HEK293 (cell line): Measurements from ENCODE around the gene TSR3.

Experiments used
- CTCF ChIA-PET: fragments of 350-600 bp; formaldehyde crosslinking; extraction: SDS; loops from one replicate; lab custom pipeline; 2021; ENCODE audit warnings: antibody characterized with exemption; lab: Yijun Ruan, JAX
- POLR2A ChIA-PET: fragments of 300-600 bp; formaldehyde crosslinking; extraction: SDS; loops from one replicate; lab custom pipeline; 2020; ENCODE audit warnings: antibody characterized with exemption, inconsistent platforms; lab: Yijun Ruan, JAX
- H3K27ac ChIP-seq: fragments of 200-500 bp; sonication (Bioruptor generic); 2 replicates; pipeline ENCODE4 v1.5.1; 2014; ENCODE audit warnings: low read depth, low read length, control low read depth, inconsistent platforms; ENCODE audit errors: extremely low read depth
- H3K36me3 ChIP-seq, 2 experiments: fragments of 200-500 bp in 1 of 2; sonication (Bioruptor generic) in 1 of 2; 1 replicate in 1 of 2; 2 replicates in 1 of 2; pipeline ENCODE4 v1.5.1; 2014 to 2017; ENCODE audit warnings: inconsistent platforms in 2 of 2, low read length in 2 of 2; ENCODE audit not compliant: control insufficient read depth in 2 of 2, insufficient read depth in 1 of 2
- H3K4me1 ChIP-seq: fragments of 200-500 bp; sonication (Bioruptor generic); 2 replicates; pipeline ENCODE4 v1.5.1; 2014; ENCODE audit warnings: mild to moderate bottlenecking, low read length, inconsistent platforms; ENCODE audit not compliant: control insufficient read depth, insufficient read depth
- H3K4me3 ChIP-seq: 2 replicates; pipeline ENCODE4 v1.5.1; 2011; ENCODE audit warnings: low read depth, mild to moderate bottlenecking, control low read depth, low read length, moderate library complexity
- H3K9me3 ChIP-seq: fragments of 200-500 bp; sonication (Bioruptor generic); 2 replicates; pipeline ENCODE4 v1.5.1; 2014; ENCODE audit warnings: low read depth, low read length, inconsistent platforms; ENCODE audit not compliant: control insufficient read depth, insufficient read depth
- GLI4 ChIP-seq: fragments of 450-650 bp; formaldehyde crosslinking; IDR thresholded peaks from 2 replicates; pipeline ENCODE4 v1.5.1; 2016; ENCODE audit warnings: missing biosample characterization, missing genetic modification characterization
- GLIS2 ChIP-seq: fragments of 450-650 bp; formaldehyde crosslinking; IDR thresholded peaks from 2 replicates; pipeline ENCODE4 v1.5.1; 2016; ENCODE audit warnings: missing biosample characterization, missing genetic modification characterization
- KLF10 ChIP-seq: fragments of 450-650 bp; IDR thresholded peaks from 2 replicates; pipeline ENCODE4 v1.5.1; 2018; ENCODE audit warnings: missing biosample characterization, mild to moderate bottlenecking, missing genetic modification characterization
- KLF7 ChIP-seq: fragments of 450-650 bp; formaldehyde crosslinking; IDR thresholded peaks from 2 replicates; pipeline ENCODE4 v1.5.1; 2016; ENCODE audit warnings: missing biosample characterization, missing genetic modification characterization, borderline replicate concordance
- KLF8 ChIP-seq: fragments of 450-650 bp; formaldehyde crosslinking; IDR thresholded peaks from 2 replicates; pipeline ENCODE4 v1.5.1; 2016; ENCODE audit warnings: missing biosample characterization, missing genetic modification characterization
- MEIS1 ChIP-seq: sonication (generic); formaldehyde crosslinking; IDR thresholded peaks from 2 replicates; pipeline ENCODE4 v1.8.1; 2022; ENCODE audit warnings: missing genetic modification reagents, mild to moderate bottlenecking, borderline replicate concordance
- OSR2 ChIP-seq: fragments of 450-650 bp; formaldehyde crosslinking; IDR thresholded peaks from 2 replicates; pipeline ENCODE4 v1.5.1; 2016; ENCODE audit warnings: missing biosample characterization, missing genetic modification characterization
- PATZ1 ChIP-seq: fragments of 450-650 bp; formaldehyde crosslinking; IDR thresholded peaks from 2 replicates; pipeline ENCODE4 v1.5.1; 2016; ENCODE audit warnings: missing biosample characterization, missing genetic modification characterization
- RBAK ChIP-seq: fragments of 450-650 bp; formaldehyde crosslinking; IDR thresholded peaks from 2 replicates; pipeline ENCODE4 v1.5.1; 2016; ENCODE audit warnings: missing biosample characterization, missing genetic modification characterization
- SCRT1 ChIP-seq: fragments of 450-650 bp; formaldehyde crosslinking; IDR thresholded peaks from 2 replicates; pipeline ENCODE4 v1.5.1; 2016; ENCODE audit warnings: missing biosample characterization, missing genetic modification characterization, borderline replicate concordance
- SP2 ChIP-seq: fragments of 450-650 bp; formaldehyde crosslinking; IDR thresholded peaks from 2 replicates; pipeline ENCODE4 v1.5.1; 2016; ENCODE audit warnings: missing biosample characterization, missing genetic modification characterization
- SP3 ChIP-seq: fragments of 450-650 bp; formaldehyde crosslinking; IDR thresholded peaks from 2 replicates; pipeline ENCODE4 v1.5.1; 2016; ENCODE audit warnings: missing biosample characterization, missing genetic modification characterization
- YY2 ChIP-seq: fragments of 450-650 bp; formaldehyde crosslinking; IDR thresholded peaks from 2 replicates; pipeline ENCODE4 v1.5.1; 2016; ENCODE audit warnings: missing biosample characterization, missing genetic modification characterization
- ZBTB44 ChIP-seq: fragments of 450-650 bp; IDR thresholded peaks from 2 replicates; pipeline ENCODE4 v1.5.1; 2018; ENCODE audit warnings: missing biosample characterization, mild to moderate bottlenecking, missing genetic modification characterization
- ZNF133 ChIP-seq: fragments of 450-650 bp; formaldehyde crosslinking; IDR thresholded peaks from 2 replicates; pipeline ENCODE4 v1.5.1; 2016; ENCODE audit warnings: missing biosample characterization, missing genetic modification characterization
- ZNF184 ChIP-seq: fragments of 450-650 bp; IDR thresholded peaks from 2 replicates; pipeline ENCODE4 v1.5.1; 2018; ENCODE audit warnings: missing biosample characterization, mild to moderate bottlenecking, missing genetic modification characterization
- ZNF311 ChIP-seq: fragments of 450-650 bp; formaldehyde crosslinking; IDR thresholded peaks from 2 replicates; pipeline ENCODE4 v1.5.1; 2017; ENCODE audit warnings: missing biosample characterization, missing genetic modification characterization, borderline replicate concordance
- ZNF488 ChIP-seq: fragments of 450-650 bp; formaldehyde crosslinking; IDR thresholded peaks from 2 replicates; pipeline ENCODE4 v1.5.1; 2016; ENCODE audit warnings: missing biosample characterization, missing genetic modification characterization
- ZNF610 ChIP-seq: fragments of 450-650 bp; formaldehyde crosslinking; IDR thresholded peaks from 2 replicates; pipeline ENCODE4 v1.5.1; 2016; ENCODE audit warnings: missing biosample characterization, missing genetic modification characterization, borderline replicate concordance
- ZNF629 ChIP-seq: fragments of 450-650 bp; formaldehyde crosslinking; IDR thresholded peaks from 2 replicates; pipeline ENCODE4 v1.5.1; 2017; ENCODE audit warnings: missing biosample characterization, missing genetic modification characterization
- ZNF654 ChIP-seq: fragments of 450-650 bp; formaldehyde crosslinking; IDR thresholded peaks from 2 replicates; pipeline ENCODE4 v1.5.1; 2016; ENCODE audit warnings: low read depth, missing biosample characterization, missing genetic modification characterization
- ZNF704 ChIP-seq: fragments of 450-650 bp; formaldehyde crosslinking; IDR thresholded peaks from 2 replicates; pipeline ENCODE4 v1.5.1; 2016; ENCODE audit warnings: missing biosample characterization, missing genetic modification characterization

The TSR3 gene

GRCh38 chr16:1333149-1333812 is 18.4 kb downstream of the TSR3 start, which contains the start of gene BAIAP3:
Gene BAIAP3 (plus strand): TSS chr16:1333645. CDS start chr16:1338550, 4,905 bp downstream.
- CTCF ChIA-PET, result no interaction called here
- TF ChIP-seq GLIS2 (tag by site-specific recombination) (0 out of 2 replicates have a peak, but pooled peaks have one; percentile 16), OSR2 (peak; percentile 15; the same call in 1 of the 2 replicates), ZNF654 (tag by site-specific recombination) (no peak), PATZ1 (tag by site-specific recombination) (peak; percentile 26; the same call in 1 of the 2 replicates), KLF10 (tag by site-specific recombination) (peak; percentile 26; the same call in 1 of the 2 replicates), KLF8 (peak; percentile 11; the same call in 1 of the 2 replicates), ZNF488 (tag by site-specific recombination) (no peak), ZNF610 (tag by site-specific recombination) (no peak)
- POLR2A ChIA-PET, result interaction anchor here (1.3 to 1.4 kb wide), 2 partner anchors 10 to 24 kb away, joined by 3 to 9 read pairs; no protein-coding TSS in a partner anchor
- Histone ChIP-seq H3K4me3 (peak within 1 kb of the TSS; percentile 14), H3K4me1 (peaks cover 2% of the 10 kb centered on the region; the same call in 1 of the 2 replicates), H3K36me3 (no peaks in the 10 kb centered on the region), H3K27ac (no peak within 1 kb of the TSS), H3K9me3 (no peaks in the 10 kb centered on the region)

- no peak overlapping the region for H3K27ac ChIP-seq
- H3K4me3 ChIP-seq, result no peak overlapping the region
- no peaks in the 10 kb centered on the region for H3K36me3 ChIP-seq
- TF ChIP-seq MEIS1 (CRISPR knock-in tag) (no peak), ZNF629 (tag by site-specific recombination) (no peak), ZNF654 (tag by site-specific recombination) (no peak), ZNF133 (tag by site-specific recombination) (no peak)
- POLR2A ChIA-PET, result interaction anchor here (1.3 to 1.4 kb wide), 2 partner anchors 10 to 24 kb away, joined by 3 to 9 read pairs; no protein-coding TSS in a partner anchor
- CTCF ChIA-PET, result interaction anchor here (1.2 kb wide), 1 partner anchor 10 kb away, joined by 3 read pairs; no protein-coding TSS in a partner anchor
- H3K9me3 ChIP-seq, result no peaks in the 10 kb centered on the region
- H3K4me1 ChIP-seq, result peaks cover 2% of the 10 kb centered on the region; the same call in 1 of the 2 replicates
Measured at GRCh38 chr16:1332618-1333148, 19.0 kb downstream of the TSR3 start.

- Histone ChIP-seq H3K4me3 (no peak overlapping the region), H3K27ac (no peak overlapping the region), H3K9me3 (no peaks in the 10 kb centered on the region), H3K36me3 (no peaks in the 10 kb centered on the region), H3K4me1 (peaks cover 2% of the 10 kb centered on the region; the same call in 1 of the 2 replicates)
- ChIA-PET CTCF (interaction anchor here (0.5 to 1.2 kb wide), 2 partner anchors 11 to 15 kb away, joined by 3 read pairs; no protein-coding TSS in a partner anchor), POLR2A (interaction anchor here (0.9 to 1.3 kb wide), 2 partner anchors 11 to 23 kb away, joined by 3 to 4 read pairs; no protein-coding TSS in a partner anchor)
- TF ChIP-seq ZNF704 (tag by site-specific recombination), result no peak
- TF ChIP-seq KLF7 (tag by site-specific recombination), result no peak
- no peak for TF ChIP-seq RBAK (tag by site-specific recombination)
- no peak for TF ChIP-seq ZNF184 (tag by site-specific recombination)
- no peak for TF ChIP-seq YY2 (tag by site-specific recombination)
- TF ChIP-seq SCRT1 (tag by site-specific recombination), result peak; percentile 71; the same call in 1 of the 2 replicates
- no peak for TF ChIP-seq SP3 (tag by site-specific recombination)
- no peak for TF ChIP-seq GLI4
- no peak for TF ChIP-seq ZNF311 (tag by site-specific recombination)
- 0 out of 2 replicates have a peak, but pooled peaks have one; percentile 15 for TF ChIP-seq ZBTB44 (tag by site-specific recombination)
- peak; percentile 18; the same call in 1 of the 2 replicates for TF ChIP-seq SP2 (tag by site-specific recombination)
Measured at GRCh38 chr16:1331712-1332617, 19.7 kb downstream of the TSR3 start.
